GM20431 (cell line): ENCODE data around the gene MRPL19.

Source experiments
- in situ Hi-C: fragments of 300-500 bp; cut with MseI, MboI; formaldehyde crosslinking; loops from one replicate; pipeline ENCODE4 v1.15.0; 2020; ENCODE audit warnings: low sequenced_read_pairs; ENCODE audit not compliant: unreplicated experiment

Gene MRPL19

GRCh38 chr2:75716406-75716805 lies 69.8 kb downstream of the MRPL19 start:
- in situ Hi-C loops, result no loop called here

- in situ Hi-C loops, result no loop called here
Observed at GRCh38 chr2:75719616-75720015, 73.0 kb downstream of the MRPL19 start.

DNA sequence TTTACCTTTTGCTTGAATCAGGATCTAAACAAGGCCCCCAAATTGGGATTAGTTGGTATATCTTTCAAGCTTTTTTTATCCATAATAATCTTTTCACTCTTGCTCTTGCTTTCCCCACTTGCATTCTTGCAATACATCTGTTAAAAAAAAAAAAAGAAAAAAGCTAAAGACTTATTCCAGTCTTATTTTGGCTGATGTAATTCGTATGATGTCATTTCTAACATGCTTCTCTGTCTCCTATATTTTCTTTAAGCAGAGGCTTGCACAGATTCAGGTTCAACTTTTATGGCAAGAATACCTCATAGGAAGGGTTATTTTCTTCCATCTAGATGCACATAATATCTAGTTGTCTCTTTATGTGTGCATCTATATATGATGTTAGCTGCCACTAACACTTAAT lies 73.9 kb downstream of the MRPL19 start:
- in situ Hi-C loops, result no loop called here

DNA sequence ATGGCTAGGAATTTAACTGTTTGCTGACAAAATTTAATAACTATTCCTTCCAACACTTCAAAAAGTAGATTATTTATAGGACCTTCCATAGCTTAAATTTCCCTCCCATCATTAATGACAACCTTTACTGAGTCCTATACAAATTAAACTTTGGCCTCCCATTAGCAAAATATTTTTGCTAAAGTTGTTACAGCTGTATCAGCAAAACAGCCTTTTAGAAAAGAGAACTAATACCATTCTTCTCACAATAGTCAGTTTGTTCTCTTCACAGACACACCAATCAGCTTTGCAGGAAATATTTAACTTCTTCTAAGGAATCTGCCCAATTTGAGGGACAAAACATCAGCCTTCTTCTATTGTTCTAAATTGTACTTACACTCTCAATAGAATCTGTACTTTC lies 76.1 kb downstream of the MRPL19 start:
- in situ Hi-C loops, result no loop called here

DNA sequence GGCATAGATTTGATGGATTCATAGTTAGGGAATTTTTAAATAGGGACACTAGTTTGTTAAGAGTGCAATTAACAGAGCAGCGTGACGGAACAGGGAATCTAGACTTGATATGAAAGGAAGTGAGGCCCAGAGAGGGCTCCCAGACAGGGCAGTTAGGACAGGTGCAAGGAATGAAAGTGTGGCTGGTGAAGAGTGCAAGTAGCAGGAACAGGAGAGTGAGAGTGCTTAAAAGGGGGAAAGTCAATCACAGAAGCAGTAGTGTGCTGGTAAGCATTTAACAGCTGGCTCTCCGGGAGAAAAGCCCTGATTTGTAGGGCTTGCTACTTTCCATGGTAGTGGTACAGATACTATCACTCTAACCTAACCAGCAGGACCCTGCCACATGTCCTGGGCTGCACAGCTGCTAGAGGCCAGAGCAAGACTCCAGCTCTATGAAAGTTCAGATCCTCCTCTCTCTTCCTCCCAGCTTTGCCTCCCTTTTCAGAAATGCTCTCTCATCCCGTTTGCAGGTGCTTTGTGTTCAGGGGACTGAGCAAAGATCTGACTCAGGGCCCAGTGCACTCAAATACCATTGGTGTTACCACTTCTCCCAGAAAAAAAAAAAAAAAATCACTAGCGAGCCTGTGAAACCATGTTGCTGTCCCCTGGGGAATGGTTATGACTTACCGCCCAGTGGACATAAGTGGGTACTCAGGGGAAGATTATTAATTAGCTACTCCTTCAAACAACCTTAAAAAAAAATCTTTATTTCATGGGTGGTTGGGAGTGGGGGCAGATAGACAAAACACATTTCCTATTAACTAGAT lies 82.2 kb downstream of the MRPL19 start:
- in situ Hi-C loops, result no loop called here

DNA sequence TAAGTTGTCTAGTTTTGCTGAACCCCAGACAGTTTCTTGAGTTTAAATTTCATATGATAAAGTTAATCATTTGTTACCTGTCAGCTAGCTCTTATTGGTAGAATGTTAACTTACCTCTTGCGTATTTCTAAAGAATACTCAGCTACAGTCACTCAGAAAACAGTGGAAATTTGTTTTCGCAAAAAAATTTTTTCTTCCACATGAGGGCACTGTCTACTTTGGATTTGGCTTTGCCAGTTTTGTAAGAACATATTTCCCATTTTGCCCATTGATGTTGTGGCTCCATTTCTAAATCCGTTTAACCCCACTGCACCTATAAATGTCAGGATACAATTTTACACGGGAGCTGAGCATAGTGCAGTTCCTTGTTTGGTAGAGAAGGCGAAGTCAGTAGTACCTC lies 83.3 kb downstream of the MRPL19 start:
- in situ Hi-C loops, result no loop called here

DNA sequence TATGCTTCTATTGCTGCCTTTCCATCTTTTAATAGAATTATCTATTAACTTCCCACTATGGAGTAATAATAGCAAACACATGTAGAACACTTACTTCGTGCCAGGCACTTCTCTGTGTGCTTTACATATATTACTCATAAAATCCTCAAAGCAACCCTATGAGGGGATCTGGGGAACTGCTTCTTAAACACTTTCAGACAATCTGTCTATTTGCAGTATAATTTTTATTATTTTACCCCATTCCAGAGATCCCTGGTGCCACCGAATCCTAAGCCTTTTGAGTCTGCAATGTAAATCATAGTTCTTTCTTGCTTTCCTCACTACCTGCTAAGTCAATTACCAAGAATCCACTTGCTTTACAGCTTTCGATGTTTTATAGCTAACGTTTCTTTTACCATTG lies 89.7 kb downstream of the MRPL19 start:
- in situ Hi-C loops, result no loop called here

DNA sequence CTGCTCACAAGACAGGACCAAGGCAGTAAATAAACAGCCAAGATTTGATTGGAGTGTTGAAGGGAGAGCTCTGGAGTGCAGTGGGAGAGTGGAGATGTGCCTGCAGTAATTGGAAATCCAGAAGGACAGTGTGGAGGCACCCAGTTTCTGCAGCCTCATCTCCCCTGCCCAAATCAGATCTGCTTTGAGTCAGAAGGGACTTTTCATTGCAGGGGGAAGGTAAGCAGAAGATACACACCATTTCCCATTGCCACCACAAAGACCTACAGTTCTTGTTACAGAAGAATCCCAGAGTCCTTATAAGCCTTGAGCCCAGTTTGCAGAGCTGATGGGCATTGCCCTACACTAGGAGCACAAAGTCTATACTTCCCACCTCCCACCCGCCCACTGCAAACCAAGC lies 91.4 kb downstream of the MRPL19 start:
- in situ Hi-C loops, result no loop called here
